Vagina (tissue), 2 donors: Measurements from ENCODE around the gene FASN.

ENCODE experiments used
- POLR2A ChIP-seq, 2 donors: fragments of 450-650 bp; IDR thresholded peaks; one replicate each; pipeline ENCODE4 v1.6.1; 2017; ENCODE audit warnings: antibody characterized with exemption in 2 of 2, mild to moderate bottlenecking in 2 of 2, moderate library complexity in 2 of 2
- TF ChIP-seq, protein P1 (sequence below), 3 experiments: fragments of 450-650 bp in 2 of 3; fragments of 200-600 bp in 1 of 3; sonication (generic) in 1 of 3; IDR thresholded peaks; one replicate each; pipeline ENCODE4 v1.5.1; 2017 to 2019; ENCODE audit warnings: antibody characterized with exemption in 3 of 3, mild to moderate bottlenecking in 2 of 3, moderate library complexity in 2 of 3

DNA sequence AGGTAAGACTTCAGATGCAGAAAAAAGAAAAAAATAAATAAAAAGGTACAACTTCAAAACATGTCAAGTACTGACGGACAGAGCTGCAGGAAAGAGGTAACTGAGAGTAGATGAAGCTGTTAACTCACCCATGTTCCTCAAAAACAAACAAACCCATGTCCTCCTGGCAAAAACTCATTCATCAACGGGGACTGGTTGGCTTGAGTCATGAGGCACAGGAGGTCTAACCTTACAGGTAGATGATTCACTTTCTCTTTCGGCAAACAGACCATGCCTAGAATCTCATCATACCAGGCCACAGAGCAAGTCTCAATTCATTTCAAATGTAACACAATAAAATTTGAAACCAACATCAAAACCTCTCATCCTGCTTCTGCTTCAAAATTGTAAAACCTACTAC lies 12.3 kb upstream of the FASN start:
- TF ChIP-seq, protein P1, sequence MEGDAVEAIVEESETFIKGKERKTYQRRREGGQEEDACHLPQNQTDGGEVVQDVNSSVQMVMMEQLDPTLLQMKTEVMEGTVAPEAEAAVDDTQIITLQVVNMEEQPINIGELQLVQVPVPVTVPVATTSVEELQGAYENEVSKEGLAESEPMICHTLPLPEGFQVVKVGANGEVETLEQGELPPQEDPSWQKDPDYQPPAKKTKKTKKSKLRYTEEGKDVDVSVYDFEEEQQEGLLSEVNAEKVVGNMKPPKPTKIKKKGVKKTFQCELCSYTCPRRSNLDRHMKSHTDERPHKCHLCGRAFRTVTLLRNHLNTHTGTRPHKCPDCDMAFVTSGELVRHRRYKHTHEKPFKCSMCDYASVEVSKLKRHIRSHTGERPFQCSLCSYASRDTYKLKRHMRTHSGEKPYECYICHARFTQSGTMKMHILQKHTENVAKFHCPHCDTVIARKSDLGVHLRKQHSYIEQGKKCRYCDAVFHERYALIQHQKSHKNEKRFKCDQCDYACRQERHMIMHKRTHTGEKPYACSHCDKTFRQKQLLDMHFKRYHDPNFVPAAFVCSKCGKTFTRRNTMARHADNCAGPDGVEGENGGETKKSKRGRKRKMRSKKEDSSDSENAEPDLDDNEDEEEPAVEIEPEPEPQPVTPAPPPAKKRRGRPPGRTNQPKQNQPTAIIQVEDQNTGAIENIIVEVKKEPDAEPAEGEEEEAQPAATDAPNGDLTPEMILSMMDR (IDR thresholded peaks at IDR 0.05) = no peak
- no peak for TF ChIP-seq POLR2A (IDR thresholded peaks at IDR 0.05)
